HEK293 (cell line): Measurements from ENCODE around the gene TIMM17B.

Source experiments
- BCL6B ChIP-seq: fragments of 450-650 bp; formaldehyde crosslinking; IDR thresholded peaks from 2 replicates; pipeline ENCODE4 v1.5.1; 2017; ENCODE audit warnings: missing biosample characterization, missing genetic modification characterization
- GLIS1 ChIP-seq: fragments of 450-650 bp; formaldehyde crosslinking; IDR thresholded peaks from 2 replicates; pipeline ENCODE4 v1.5.1; 2016; ENCODE audit warnings: missing biosample characterization, missing genetic modification characterization
- KLF9 ChIP-seq: fragments of 450-650 bp; formaldehyde crosslinking; IDR thresholded peaks from 2 replicates; pipeline ENCODE4 v1.5.1; 2016; ENCODE audit warnings: missing biosample characterization, missing genetic modification characterization, low read depth
- OVOL3 ChIP-seq: fragments of 450-650 bp; formaldehyde crosslinking; IDR thresholded peaks from 2 replicates; pipeline ENCODE4 v1.5.1; 2016; ENCODE audit warnings: missing biosample characterization, missing genetic modification characterization
- PATZ1 ChIP-seq: fragments of 450-650 bp; formaldehyde crosslinking; IDR thresholded peaks from 2 replicates; pipeline ENCODE4 v1.5.1; 2016; ENCODE audit warnings: missing biosample characterization, missing genetic modification characterization
- REST ChIP-seq: fragments of 450-650 bp; formaldehyde crosslinking; IDR thresholded peaks from 2 replicates; pipeline ENCODE4 v1.5.1; 2016; ENCODE audit warnings: missing biosample characterization, missing genetic modification characterization
- SP3 ChIP-seq: fragments of 450-650 bp; formaldehyde crosslinking; IDR thresholded peaks from 2 replicates; pipeline ENCODE4 v1.5.1; 2016; ENCODE audit warnings: missing biosample characterization, missing genetic modification characterization
- SP7 ChIP-seq: fragments of 450-650 bp; formaldehyde crosslinking; IDR thresholded peaks from 2 replicates; pipeline ENCODE4 v1.5.1; 2016; ENCODE audit warnings: missing biosample characterization, missing genetic modification characterization
- TSHZ1 ChIP-seq: fragments of 450-650 bp; formaldehyde crosslinking; IDR thresholded peaks from 2 replicates; pipeline ENCODE4 v1.5.1; 2016; ENCODE audit warnings: missing biosample characterization, missing genetic modification characterization, borderline replicate concordance
- ZFP69B ChIP-seq: fragments of 450-650 bp; formaldehyde crosslinking; IDR thresholded peaks from 2 replicates; pipeline ENCODE4 v1.5.1; 2016; ENCODE audit warnings: missing biosample characterization, missing genetic modification characterization
- ZIC2 ChIP-seq: fragments of 450-650 bp; formaldehyde crosslinking; IDR thresholded peaks from 2 replicates; pipeline ENCODE4 v1.5.1; 2016; ENCODE audit warnings: missing biosample characterization, missing genetic modification characterization
- ZNF426 ChIP-seq: fragments of 450-650 bp; formaldehyde crosslinking; IDR thresholded peaks from 2 replicates; pipeline ENCODE4 v1.5.1; 2017; ENCODE audit warnings: missing biosample characterization, missing genetic modification characterization, mild to moderate bottlenecking, inconsistent platforms, moderate library complexity
- ZNF510 ChIP-seq: fragments of 450-650 bp; formaldehyde crosslinking; IDR thresholded peaks from 2 replicates; pipeline ENCODE4 v1.5.1; 2018; ENCODE audit warnings: mild to moderate bottlenecking, missing genetic modification characterization, missing biosample characterization; ENCODE audit not compliant: insufficient replicate concordance
- ZNF596 ChIP-seq: fragments of 450-650 bp; IDR thresholded peaks from 2 replicates; pipeline ENCODE4 v1.5.0; 2018; ENCODE audit warnings: missing biosample characterization, mild to moderate bottlenecking, missing genetic modification characterization, moderate library complexity
- ZNF600 ChIP-seq: fragments of 450-650 bp; formaldehyde crosslinking; IDR thresholded peaks from 2 replicates; pipeline ENCODE4 v1.5.1; 2016; ENCODE audit warnings: missing biosample characterization, missing genetic modification characterization
- ZNF645 ChIP-seq: fragments of 450-650 bp; formaldehyde crosslinking; IDR thresholded peaks from 2 replicates; pipeline ENCODE4; 2016; ENCODE audit warnings: missing biosample characterization, missing genetic modification characterization
- ZNF654 ChIP-seq: fragments of 450-650 bp; formaldehyde crosslinking; IDR thresholded peaks from 2 replicates; pipeline ENCODE4 v1.5.1; 2016; ENCODE audit warnings: low read depth, missing biosample characterization, missing genetic modification characterization
- ZNF692 ChIP-seq: fragments of 450-650 bp; formaldehyde crosslinking; IDR thresholded peaks from 2 replicates; pipeline ENCODE4 v1.5.1; 2016; ENCODE audit warnings: missing biosample characterization, missing genetic modification characterization

The TIMM17B gene

GRCh38 chrX:48891402-48892288 is 5.9 kb downstream of the TIMM17B start (continued):
- TF ChIP-seq REST (tag by site-specific recombination), result no peak
- no peak for TF ChIP-seq BCL6B
- TF ChIP-seq ZFP69B (tag by site-specific recombination), result peak; percentile 98
- TF ChIP-seq SP7, result peak; percentile 40; the same call in 1 of the 2 replicates
- TF ChIP-seq ZNF645 (tag by site-specific recombination), result no peak
- peak; percentile 80 for TF ChIP-seq SP3
- no peak for TF ChIP-seq ZNF596
- TF ChIP-seq ZNF692, result peak; percentile 99
- TF ChIP-seq OVOL3, result no peak
- peak; percentile 45; the same call in 1 of the 2 replicates for TF ChIP-seq PATZ1
- no peak for TF ChIP-seq TSHZ1 (tag by site-specific recombination)
- TF ChIP-seq ZNF510 (tag by site-specific recombination), result no peak
- TF ChIP-seq KLF9 (tag by site-specific recombination), result peak; percentile 65
- 0 out of 2 replicates have a peak, but pooled peaks have one; percentile 12 for TF ChIP-seq ZNF600 (tag by site-specific recombination)
- peak; percentile 86 for TF ChIP-seq GLIS1
- no peak for TF ChIP-seq ZNF426 (tag by site-specific recombination)
- TF ChIP-seq ZNF654, result peak; percentile 19; the same call in 1 of the 2 replicates
- TF ChIP-seq ZIC2 (tag by site-specific recombination), result 0 out of 2 replicates have a peak, but pooled peaks have one; percentile 47
